GM18907 (cell line): ENCODE data around the gene KLK1.

Source experiments
- ATAC-seq: cut with Tn5 transposase; IDR thresholded peaks from one replicate; pipeline ENCODE4 v1.9.1; 2021; ENCODE audit warnings: mild to moderate bottlenecking, moderate library complexity; ENCODE audit not compliant: unreplicated experiment

KLK1 gene

GRCh38 chr19:50836543-50837195 lies 13.1 kb upstream of the KLK1 start:
- ATAC-seq = no peak

- ATAC-seq = peak; percentile 77
Measured at GRCh38 chr19:50835785-50836542, 12.4 kb upstream of the KLK1 start.

DNA sequence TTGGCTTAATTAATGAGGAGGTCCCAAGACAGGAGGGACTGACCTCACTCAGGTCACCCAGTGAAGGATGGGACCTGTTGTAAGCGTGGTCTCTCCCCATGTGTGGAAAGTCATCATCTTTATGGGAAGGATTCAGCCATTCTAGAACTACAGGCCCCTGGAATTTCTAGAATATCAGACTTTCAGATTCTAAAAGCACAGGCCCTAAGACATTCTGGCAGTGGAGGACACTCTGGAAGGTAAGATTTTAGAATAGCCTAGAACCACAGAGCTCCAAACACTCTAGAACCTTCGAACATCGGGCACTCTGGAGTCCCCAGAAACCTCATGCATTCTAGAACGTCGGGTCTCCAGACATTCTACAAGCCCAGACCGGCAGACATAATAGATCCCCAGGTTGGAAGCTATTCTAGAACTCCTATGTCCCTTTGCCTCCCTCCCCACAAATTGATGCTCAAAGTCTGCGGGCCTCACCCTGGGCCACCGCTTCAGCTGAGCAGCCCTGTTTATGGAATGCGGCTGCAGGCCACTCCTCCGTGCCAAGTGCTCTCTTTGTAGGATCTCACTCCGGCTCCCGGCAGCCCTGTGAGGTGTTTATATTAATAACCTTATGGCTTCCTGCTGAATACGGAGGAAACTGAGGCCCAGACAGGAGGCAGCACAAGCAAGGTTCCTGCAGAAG lies 11.7 kb upstream of the KLK1 start:
- ATAC-seq = no peak

DNA sequence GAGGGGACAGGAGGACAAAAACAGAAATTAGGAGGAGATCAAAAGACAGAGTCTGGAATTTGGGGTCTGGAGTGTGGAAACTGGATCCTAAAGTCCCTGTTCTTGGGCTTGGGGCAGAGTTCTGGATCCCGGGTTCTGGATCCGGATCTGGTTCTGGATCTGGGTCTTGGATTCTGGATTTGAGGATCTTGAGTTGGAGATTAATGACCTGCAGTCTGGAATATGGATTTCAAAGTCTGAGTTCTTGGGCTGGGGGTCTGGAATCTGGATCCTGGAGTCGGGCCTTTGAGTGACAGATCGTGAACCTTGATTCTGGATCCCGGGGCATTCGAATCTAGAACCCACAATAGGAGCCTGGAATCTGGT lies 10.2 kb upstream of the KLK1 start:
- no peak for ATAC-seq

- ATAC-seq = no peak
Measured at GRCh38 chr19:50833117-50833801, 9.7 kb upstream of the KLK1 start, which contains the start of gene KLK15. TSS of gene KLK15 (minus strand) at chr19:50833574. CDS start at chr19:50831492, 2,082 bp downstream.

DNA sequence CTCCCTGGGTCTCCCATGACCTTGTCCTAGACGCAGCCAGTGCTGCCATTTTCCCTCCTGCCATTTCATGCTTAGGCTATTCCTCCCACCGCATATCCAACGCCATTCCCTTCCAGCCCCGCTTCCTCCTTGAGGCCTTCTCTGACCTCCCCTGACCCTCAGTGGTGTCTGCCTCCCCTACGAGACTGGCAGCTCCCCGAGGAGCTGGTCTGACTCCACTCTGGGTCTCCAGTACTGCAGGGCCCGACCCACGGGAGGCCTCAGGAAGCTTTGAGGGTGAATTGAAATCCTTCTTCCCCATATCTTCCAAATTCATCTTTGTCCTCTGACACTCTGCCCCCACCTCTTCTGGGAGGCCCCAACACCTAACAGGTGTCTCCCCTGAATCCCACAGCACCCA lies 9.1 kb upstream of the KLK1 start:
- ATAC-seq = no peak

DNA sequence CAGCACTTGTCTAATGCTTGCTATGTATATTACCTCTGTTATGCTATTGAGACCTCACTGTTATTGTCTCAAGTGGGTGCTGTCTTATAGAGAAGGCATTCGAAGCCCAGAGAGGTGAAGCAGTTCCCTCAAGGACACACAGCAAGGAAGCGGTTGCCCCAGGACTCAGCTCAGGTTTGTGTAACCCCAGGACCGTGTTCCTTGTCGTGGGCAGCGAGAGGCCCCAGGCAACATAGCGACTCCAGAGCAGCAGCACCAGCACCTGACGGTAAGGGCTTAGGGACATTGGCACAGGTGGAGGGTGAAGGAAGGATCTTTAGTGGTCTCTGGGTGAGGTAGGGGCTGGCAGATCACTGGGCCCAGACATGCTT lies 7.4 kb upstream of the KLK1 start:
- ATAC-seq = no peak

DNA sequence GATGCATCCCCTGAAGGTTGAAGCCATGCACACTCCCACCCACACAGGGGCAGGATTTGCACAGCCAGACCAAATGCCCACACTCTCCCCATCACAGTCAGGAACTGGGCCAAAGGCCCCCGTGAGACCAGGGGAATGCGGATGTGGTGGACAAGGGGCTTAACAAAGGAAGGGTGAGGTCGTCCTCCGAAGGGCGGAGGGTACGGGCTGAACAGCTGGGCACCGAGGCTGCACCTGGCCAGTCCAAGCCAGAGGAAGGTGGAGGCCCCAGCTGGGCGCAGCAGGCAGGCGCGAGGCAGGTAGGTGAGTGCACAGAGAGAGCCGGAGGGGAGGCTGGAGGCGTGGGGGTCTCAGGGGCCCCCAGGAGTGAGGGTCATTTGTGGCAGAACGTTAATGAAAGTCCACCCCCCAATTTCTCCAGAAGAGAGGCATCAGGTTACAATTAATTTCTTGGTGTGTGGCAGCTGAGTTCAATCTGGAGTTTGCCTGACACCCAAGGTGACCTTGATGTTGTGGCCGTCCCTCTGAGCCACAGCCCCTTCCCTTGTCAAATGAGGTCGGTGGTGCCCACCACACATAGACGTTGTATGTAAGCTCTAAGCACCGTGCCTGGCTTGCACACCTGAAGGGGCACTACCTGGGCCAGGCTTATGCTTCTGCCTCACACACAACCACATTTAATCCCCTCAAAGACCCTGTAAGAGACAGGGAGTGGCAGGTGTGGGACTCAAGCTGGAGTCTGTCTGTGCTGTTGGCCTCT lies 6.9 kb upstream of the KLK1 start:
- no peak for ATAC-seq

DNA sequence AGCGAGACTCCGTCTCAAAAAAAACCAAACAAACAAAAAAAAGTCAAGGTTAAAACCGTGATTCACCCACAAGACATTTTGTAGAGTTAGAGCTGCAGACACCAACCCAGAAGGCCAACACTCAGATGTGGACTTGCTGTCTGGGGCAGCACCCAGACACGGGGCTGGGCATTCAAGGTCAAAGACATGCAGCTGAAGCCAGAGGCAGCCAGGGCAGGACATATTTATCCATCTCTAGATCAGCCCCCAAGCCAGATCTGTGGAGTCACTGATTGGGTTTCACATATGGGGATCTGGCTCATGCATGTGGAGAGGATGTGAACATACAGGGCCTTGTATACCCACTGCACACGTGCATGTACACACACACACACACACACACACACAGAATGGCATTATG lies 6.2 kb upstream of the KLK1 start:
- ATAC-seq = no peak

DNA sequence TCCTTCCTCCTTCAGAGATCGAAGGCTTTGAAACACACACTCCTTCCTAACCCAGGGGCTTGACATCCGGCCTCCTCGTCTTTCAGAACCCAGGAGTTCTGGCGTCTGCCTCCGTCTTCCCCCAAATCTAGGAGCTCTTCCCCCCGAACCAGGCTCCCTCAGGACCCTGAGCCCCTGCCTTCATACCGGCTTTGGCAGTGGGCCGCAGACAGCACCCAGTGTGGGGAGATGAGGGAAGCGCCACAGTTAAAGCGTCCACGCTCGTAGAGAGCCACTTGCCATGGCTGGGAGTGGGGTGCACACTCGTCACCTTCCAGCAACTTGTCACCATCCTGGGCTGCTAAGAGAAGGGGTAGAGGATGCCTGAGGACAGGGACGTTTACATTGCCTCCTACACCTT lies 3.9 kb upstream of the KLK1 start:
- no peak for ATAC-seq

DNA sequence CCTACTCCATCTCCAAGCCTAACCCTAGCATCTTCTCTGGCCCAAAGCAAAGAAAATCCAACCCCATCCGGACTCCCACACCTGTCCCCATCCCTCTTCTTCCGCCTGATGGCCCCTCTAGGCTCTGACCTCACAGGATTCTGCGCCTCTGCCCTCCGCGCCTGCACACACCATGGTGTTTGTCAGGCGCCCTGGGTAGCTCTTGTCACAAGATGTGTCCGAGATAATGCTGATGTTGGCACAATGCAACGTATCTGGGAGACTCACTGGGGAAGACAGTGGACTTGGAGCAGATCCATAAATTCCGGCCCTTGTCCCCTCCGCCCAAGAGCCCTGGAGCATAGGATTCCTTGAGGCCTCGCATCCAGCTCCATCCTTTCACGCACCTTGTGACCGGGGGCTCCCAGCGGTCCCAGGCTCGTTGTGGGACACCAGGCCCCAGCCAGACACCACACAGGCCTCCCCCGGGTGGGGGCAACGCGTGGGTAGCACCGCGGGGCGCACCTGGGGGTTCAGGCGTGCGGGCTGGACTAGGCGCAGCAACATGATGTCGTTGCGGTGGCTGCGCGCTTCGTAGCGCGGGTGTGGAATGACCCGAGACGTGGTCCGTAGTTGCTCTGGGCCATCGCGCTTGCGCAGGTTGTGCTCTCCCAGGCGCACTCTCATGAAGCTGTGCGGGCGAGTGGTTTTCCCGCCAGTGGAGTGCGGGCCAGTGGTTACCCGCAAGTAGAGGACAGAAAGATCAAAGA lies 3.1 kb upstream of the KLK1 start:
- no peak for ATAC-seq

DNA sequence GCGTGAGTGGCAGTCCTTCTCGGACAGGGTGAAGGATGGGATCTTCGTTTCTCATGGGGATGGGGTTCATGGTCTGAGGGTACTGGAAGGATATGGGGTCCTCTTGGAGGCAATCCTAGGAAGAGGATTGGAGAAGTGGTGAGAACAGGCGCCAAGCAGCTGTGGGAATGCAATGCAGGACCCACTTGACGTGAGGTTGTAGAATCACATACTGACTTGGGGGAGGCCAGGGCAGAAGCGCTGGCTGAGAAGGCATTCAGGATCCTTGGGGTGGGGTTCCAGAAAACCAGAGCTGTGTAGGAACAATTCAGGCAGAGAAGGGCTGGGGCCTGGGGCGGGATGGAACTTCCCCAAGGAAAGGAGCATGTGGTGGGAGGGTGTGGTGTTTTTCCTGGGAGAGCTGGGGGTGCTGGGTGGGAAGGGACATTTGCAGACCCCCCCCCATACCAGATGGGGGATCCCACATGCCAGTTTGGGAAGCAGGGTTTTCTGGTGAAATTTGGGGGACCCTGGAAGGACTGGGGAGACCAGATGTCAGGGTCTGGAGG lies 852 bp downstream of the KLK1 start:
- ATAC-seq = no peak

- ATAC-seq = no peak
Measured at GRCh38 chr19:50821622-50822021, 2.0 kb downstream of the KLK1 start.

DNA sequence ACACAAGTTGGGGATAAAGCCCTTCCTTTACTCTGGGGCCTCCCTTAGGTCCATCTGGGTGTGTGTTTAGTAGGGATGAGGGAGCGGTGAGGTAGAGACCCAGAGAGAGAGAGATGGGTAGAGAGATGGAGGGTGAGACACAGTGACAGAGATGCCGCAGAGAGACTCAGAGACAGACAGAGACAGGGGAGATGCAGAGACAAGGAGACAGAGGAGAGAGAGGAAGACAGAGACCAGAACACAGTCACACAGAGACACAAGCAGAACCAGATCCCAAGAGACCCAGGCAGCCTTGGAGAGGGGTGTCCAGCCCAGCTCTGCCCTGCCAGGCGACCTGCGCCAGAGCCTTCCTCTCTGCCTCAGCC lies 2.4 kb downstream of the KLK1 start:
- no peak for ATAC-seq

- ATAC-seq = no peak
Measured at GRCh38 chr19:50820549-50821247, 2.9 kb downstream of the KLK1 start.

- ATAC-seq = no peak
Measured at GRCh38 chr19:50820086-50820485, 3.5 kb downstream of the KLK1 start.

DNA sequence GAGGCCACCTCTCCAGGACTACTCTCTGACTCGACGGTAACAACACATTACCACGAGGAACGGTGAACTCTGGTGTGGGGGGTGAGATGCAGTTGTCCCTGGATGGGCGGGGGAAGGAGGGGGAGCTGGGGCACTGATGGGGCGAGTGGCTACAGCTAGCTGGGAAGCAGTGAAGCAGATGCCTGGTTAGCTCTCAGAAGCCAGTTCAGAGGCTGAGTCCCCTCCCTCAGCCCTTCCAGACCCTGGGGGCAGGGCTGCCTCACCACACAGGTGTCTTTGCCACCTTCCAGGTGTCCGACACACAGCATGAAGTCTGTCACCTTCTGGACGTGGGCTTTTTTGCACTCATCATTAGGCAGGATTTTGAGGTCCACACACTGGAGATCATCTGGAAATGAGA lies 4.0 kb downstream of the KLK1 start:
- no peak for ATAC-seq

- ATAC-seq = no peak
Measured at GRCh38 chr19:50818859-50819472, 4.6 kb downstream of the KLK1 start.
